ENCODE results near the gene KDM4C. TPM values are rescaled to one million over a fixed set of nuclear protein-coding genes. Genes with fewer than 3 reads are reported as not detected.

Gene KDM4C
- total and polyA plus RNA-seq, 2 of the 13 experiments (the other 11 are each of a cell fraction or from before 2014, with no cell fraction given), result 19.4 to 23.6 TPM

- TF ChIP-seq ZBTB26 (CRISPR knock-in tag; IDR thresholded peaks at IDR 0.05; ENCODE audit: borderline replicate concordance), result no peak
- 0 out of 2 replicates have a peak, but pooled peaks have one; percentile 3 for TF ChIP-seq ARNT2 (CRISPR knock-in tag; IDR thresholded peaks at IDR 0.05; ENCODE audit: low read depth)
- 0 out of 2 replicates have a peak, but pooled peaks have one; percentile 26 for TF ChIP-seq ZNF609 (CRISPR knock-in tag; IDR thresholded peaks at IDR 0.05; ENCODE audit: borderline replicate concordance)
- no peak for TF ChIP-seq ZBTB34 (CRISPR knock-in tag; IDR thresholded peaks at IDR 0.05)
- TF ChIP-seq TFAP4 (IDR thresholded peaks at IDR 0.05; ENCODE audit: borderline replicate concordance, low read depth), result no peak
- no peak for TF ChIP-seq ZNF225 (CRISPR knock-in tag; IDR thresholded peaks at IDR 0.05)
- no peak for TF ChIP-seq PITX1 (CRISPR knock-in tag; IDR thresholded peaks at IDR 0.05)
- no peak for TF ChIP-seq UBTF (CRISPR knock-in tag; IDR thresholded peaks at IDR 0.05)
- TF ChIP-seq ZFP37 (CRISPR knock-in tag; IDR thresholded peaks at IDR 0.05; ENCODE audit: borderline replicate concordance), result peak; percentile 62; the same call in 1 of the 2 replicates
- TF ChIP-seq ATF4 (CRISPR knock-in tag; IDR thresholded peaks at IDR 0.05), result no peak
- peak; percentile 45; the same call in 1 of the 2 replicates for TF ChIP-seq ZFX (CRISPR knock-in tag; IDR thresholded peaks at IDR 0.05; ENCODE audit: low read depth)
- peak; percentile 18; the same call in 1 of the 2 replicates for TF ChIP-seq TARDBP (CRISPR knock-in tag; IDR thresholded peaks at IDR 0.05)
- TF ChIP-seq HNRNPL (IDR thresholded peaks at IDR 0.05; ENCODE audit: low read depth, low read length), result no peak
- no peak for TF ChIP-seq ZNF414 (CRISPR knock-in tag; IDR thresholded peaks at IDR 0.05)
- TF ChIP-seq FOXK1 (CRISPR knock-in tag; IDR thresholded peaks at IDR 0.05; ENCODE audit: borderline replicate concordance, low read depth), result 0 out of 2 replicates have a peak, but pooled peaks have one; percentile 11
- TF ChIP-seq SNAPC2 (CRISPR knock-in tag; IDR thresholded peaks at IDR 0.05), result 0 out of 2 replicates have a peak, but pooled peaks have one; percentile 55
These were observed 30.0 kb downstream of the KDM4C start (continued) for GRCh38 chr9:6787793-6788161.
